K562 (cell line): ENCODE results near the gene SLC10A3. TPM values are rescaled to one million over a fixed set of nuclear protein-coding genes. Genes with fewer than 3 reads are reported as not detected.

Experiments used
- ATAC-seq: fragments of 200-7000 bp; cut with Tn5 transposase; 3 replicates; pipeline ENCODE4 v1.9.1; 2020; ENCODE audit warnings: moderate library complexity
- BruUV-seq: library from RNA; stranded (reverse); fragments of 400-500 nt; replicated peaks from 2 replicates; lab custom pipeline; 2021; lab: Mats Ljungman, UMichigan
- CTCF ChIA-PET: fragments of 300-600 bp; formaldehyde crosslinking; extraction: SDS; loops from one replicate; lab custom pipeline; 2021; ENCODE audit warnings: low intra/inter-chr PET ratio; lab: Yijun Ruan, JAX
- POLR2A ChIA-PET: fragments of 300-600, 350-650 bp; sonication (Branson Sonifier 250); formaldehyde crosslinking; extraction: SDS; loops from one replicate; lab custom pipeline; 2021; ENCODE audit warnings: antibody characterized with exemption, inconsistent platforms; lab: Yijun Ruan, JAX
- DNase-seq, 4 experiments: peaks; one replicate each; pipeline versions ENCODE4 v3.0.0 to v3.0.0-alpha.2; 2011 to 2018; ENCODE audit warnings: low spot score in 3 of 4, mixed read lengths in 3 of 4; ENCODE audit errors: extremely low read depth in 1 of 4
- FAIRE-seq: peaks from 2 replicates; lab custom pipeline; 2011; peaks lifted over from hg19 to GRCh38; lab: Jason Lieb, UNC
- H2AFZ ChIP-seq: 2 replicates; pipeline ENCODE4 v1.6.0; 2011; ENCODE audit warnings: low read depth, low read length, control low read depth, inconsistent platforms
- H3K27ac ChIP-seq: fragments of 200-600 bp; 3 replicates; pipeline ENCODE4 v1.8.0; 2011; ENCODE audit warnings: low read depth, mild to moderate bottlenecking, control low read depth, inconsistent platforms, low read length, moderate library complexity, mixed read lengths; ENCODE audit errors: extremely low read depth
- H3K27me3 ChIP-seq, 2 experiments: fragments of 300-600 bp in 1 of 2; 2 replicates in 1 of 2; 3 replicates in 1 of 2; pipeline versions ENCODE4 v1.6.0 to v1.8.0; 2011; ENCODE audit warnings: inconsistent platforms in 2 of 2, low read length in 2 of 2, mild to moderate bottlenecking in 1 of 2, mixed read lengths in 1 of 2, moderate library complexity in 1 of 2; ENCODE audit not compliant: control insufficient read depth in 2 of 2, insufficient read depth in 2 of 2
- H3K36me3 ChIP-seq: fragments of 300-600 bp; 3 replicates; pipeline ENCODE4 v1.8.0; 2011; ENCODE audit warnings: mild to moderate bottlenecking, low read length, inconsistent platforms; ENCODE audit not compliant: control insufficient read depth, insufficient read depth
- H3K4me1 ChIP-seq, 2 experiments: fragments of 200-600 bp in 1 of 2; replicated peaks in 1 of 2; 2 replicates in 1 of 2; 3 replicates in 1 of 2; pipeline versions ENCODE4 v1.5.1 to v1.8.0; 2011; ENCODE audit warnings: inconsistent platforms in 2 of 2, low read length in 2 of 2, mild to moderate bottlenecking in 1 of 2, mixed read lengths in 1 of 2, moderate library complexity in 1 of 2; ENCODE audit not compliant: control insufficient read depth in 2 of 2, insufficient read depth in 2 of 2
- H3K4me2 ChIP-seq: 2 replicates; pipeline ENCODE4 v1.6.1; 2011; ENCODE audit warnings: low read length, control low read depth, inconsistent platforms, mixed read lengths; ENCODE audit not compliant: insufficient read depth
- H3K4me3 ChIP-seq: fragments of 200-600 bp; sonication (generic), shearing (Covaris generic); 2 replicates; pipeline ENCODE4 v1.5.1; 2016; ENCODE audit warnings: control low read depth, inconsistent platforms
- H3K79me2 ChIP-seq: fragments of 200-600 bp; 3 replicates; pipeline ENCODE4 v1.8.0; 2011; ENCODE audit warnings: low read length, inconsistent platforms; ENCODE audit not compliant: control insufficient read depth, insufficient read depth
- H3K9ac ChIP-seq, 2 experiments: 2 replicates each; pipeline versions ENCODE4 v1.6.0 to v1.6.1; 2011; ENCODE audit warnings: low read depth in 2 of 2, low read length in 2 of 2, control low read depth in 1 of 2, inconsistent platforms in 1 of 2, mild to moderate bottlenecking in 1 of 2, mixed read lengths in 1 of 2; ENCODE audit not compliant: insufficient read depth in 1 of 2
- H3K9me1 ChIP-seq: one replicate; pipeline ENCODE4 v1.6.0; 2011; ENCODE audit warnings: inconsistent platforms, mild to moderate bottlenecking, low read length, moderate library complexity; ENCODE audit not compliant: control insufficient read depth, insufficient read depth
- H3K9me3 ChIP-seq: replicated peaks from 2 replicates; pipeline ENCODE4 v1.5.1; 2011; ENCODE audit warnings: low read depth, low read length, inconsistent platforms; ENCODE audit not compliant: control insufficient read depth, insufficient read depth
- H4K20me1 ChIP-seq: replicated peaks from 2 replicates; pipeline ENCODE4 v1.6.1; 2011; ENCODE audit warnings: low read length, inconsistent platforms, mixed read lengths; ENCODE audit not compliant: control insufficient read depth, insufficient read depth
- ATF3 ChIP-seq, 2 experiments: fragments of 450-650 bp in 1 of 2; sonication (generic) in 1 of 2; formaldehyde crosslinking in 1 of 2; IDR thresholded peaks in 1 of 2; conservative IDR thresholded peaks in 1 of 2; 2 replicates each; pipeline versions ENCODE4 v1.6.1 to v1.8.1; 2016 to 2023; ENCODE audit warnings: mild to moderate bottlenecking in 2 of 2, moderate library complexity in 2 of 2, inconsistent platforms in 1 of 2, missing genetic modification reagents in 1 of 2
- SIN3B ChIP-seq: fragments of 450-650 bp; IDR thresholded peaks from 2 replicates; pipeline ENCODE4 v1.6.1; 2017; ENCODE audit warnings: low read depth, mild to moderate bottlenecking, moderate library complexity
- WGBS: fragments of 100-300 bp; shearing (Covaris generic); methylation state at CpG from one replicate; pipeline ENCODE4 v1.1.6; 2016; ENCODE audit warnings: low coverage, mixed read lengths; ENCODE audit not compliant: insufficient coverage; ENCODE audit errors: missing lambda C conversion rate; 5-methylcytosine and 5-hydroxymethylcytosine counted together
- in situ Hi-C: fragments of 300-500 bp; cut with MboI; formaldehyde crosslinking; loops from 4 replicates; pipeline ENCODE4 v1.15.0; 2018; ENCODE audit warnings: inconsistent platforms, mixed read lengths
- intact Hi-C: fragments of 100-400 bp; cut with micrococcal nuclease; formaldehyde crosslinking; loops from 2 replicates; pipeline ENCODE4 v1.14.2; 2022
- polyA plus RNA-seq, 8 experiments: library from polyadenylated mRNA; depleted of rRNA in 4 of 8; stranded (reverse) in 5 of 8; unstranded in 3 of 8; fragments of >200 nt; fragmentation: Nextera tagmentation in 2 of 8; fragmentation: Illumina TruSeq in 1 of 8; extraction: Ambion mirVana in 2 of 8; extraction: Trizol in 1 of 8; gene quantifications; 2 replicates each; pipeline versions ENCODE4 v1.2.1 to v1.2.3, GENCODE V29; 2011 to 2014; ENCODE audit warnings: inconsistent platforms in 1 of 8, missing spikeins in 1 of 8
- total RNA-seq, 7 experiments: library from RNA; depleted of rRNA in 6 of 7; stranded (reverse); fragments of >200 nt in 6 of 7; fragmentation: Illumina TruSeq in 2 of 7; extraction: Trizol in 2 of 7; gene quantifications; 2 replicates each; pipeline versions ENCODE4 v1.2.1 to v1.2.3, GENCODE V29; 2011 to 2021; ENCODE audit warnings: low replicate concordance in 1 of 7

SLC10A3 gene
- total and polyA plus RNA-seq, 9 of the 15 experiments (the other 6 are each of a cell fraction or from before 2014, with no cell fraction given) = 5.2 to 30.6 (median 16.7) TPM

GRCh38 chrX:154440623-154441357 is 49.6 kb downstream of the SLC10A3 start:
- H3K4me1 ChIP-seq = peaks cover 11 to 53% of the 10 kb centered on the region in 2 experiments; a peak in 4 of 5 replicates
- H3K9me1 ChIP-seq = peaks cover 3% of the 10 kb centered on the region
- CTCF ChIA-PET = no interaction called here
- H3K9ac ChIP-seq = no peak overlapping the region
- no peak overlapping the region for H3K4me2 ChIP-seq
- H3K9me3 ChIP-seq = no peaks in the 10 kb centered on the region
- no peak overlapping the region for H3K27ac ChIP-seq
- BruUV-seq = no TSS peak
- in situ Hi-C loops (no loop called here), intact Hi-C loops (no loop called here)
- no peaks in the 10 kb centered on the region for H3K27me3 ChIP-seq
- 85% methylated on average over 9 of the region's 17 CpGs for WGBS
- peaks cover 39% of the 10 kb centered on the region for H3K79me2 ChIP-seq
- no peak overlapping the region for H2AFZ ChIP-seq
- DNase-seq (no peak), FAIRE-seq (no peak), ATAC-seq (no peak)
- H3K36me3 ChIP-seq = peaks cover 51% of the 10 kb centered on the region; the same call in 2 of the 3 replicates
- H3K4me3 ChIP-seq = no peak overlapping the region
- peak; percentile 46; the same call in 1 of the 2 replicates for TF ChIP-seq ATF3 (IDR thresholded peaks at IDR 0.05)
- TF ChIP-seq ATF3 (CRISPR knock-in tag; conservative IDR thresholded peaks at IDR 0.05) = no peak
- TF ChIP-seq SIN3B = no peak
- TF ChIP-seq, all 486 proteins: peak for 1
- POLR2A ChIA-PET = interaction anchor here (0.6 to 1.6 kb wide), 3 partner anchors 12 to 706 kb away, joined by 3 to 5 read pairs (median 4); no protein-coding TSS in a partner anchor
- peaks cover 5% of the 10 kb centered on the region; the same call in 1 of the 2 replicates for H4K20me1 ChIP-seq
